Mammary epithelial cell (primary cell): ENCODE results near the gene UBE2E3.

Experiments
- EZH2 ChIP-seq: IDR thresholded peaks from 2 replicates; pipeline ENCODE4 v1.6.1; 2012; ENCODE audit warnings: low read length, inconsistent platforms, borderline replicate concordance
- TF ChIP-seq, protein P1 (sequence below), 2 donors: IDR thresholded peaks in 1 of 2; conservative IDR thresholded peaks in 1 of 2; 2 replicates each; pipeline ENCODE4 v1.5.1; 2011 to 2012; ENCODE audit warnings: inconsistent platforms in 2 of 2, low read length in 2 of 2, mild to moderate bottlenecking in 2 of 2, control low read depth in 1 of 2, low read depth in 1 of 2; ENCODE audit not compliant: insufficient read depth in 1 of 2; ENCODE audit errors: extremely low read depth in 1 of 2

DNA sequence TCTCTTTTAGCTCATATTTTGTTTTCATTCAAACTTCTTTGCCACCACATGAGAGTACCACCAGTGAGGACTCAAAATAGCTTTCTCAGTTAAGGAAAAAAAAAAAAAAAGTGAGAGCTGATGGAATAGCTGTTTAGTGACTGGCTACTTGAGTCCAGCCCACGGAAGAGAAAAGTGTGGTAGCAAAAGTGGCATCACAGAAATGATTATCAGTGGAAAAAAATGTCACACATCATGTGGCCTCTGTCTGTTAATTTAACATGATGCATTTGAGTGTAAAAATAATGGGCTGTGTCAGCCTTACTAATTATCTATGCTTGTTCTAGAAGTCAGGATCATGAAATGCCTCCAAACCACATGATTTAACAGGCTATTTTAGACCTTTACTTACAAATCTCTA lies 132.5 kb downstream of the UBE2E3 start:
- TF ChIP-seq EZH2, result no peak
- TF ChIP-seq, protein P1, sequence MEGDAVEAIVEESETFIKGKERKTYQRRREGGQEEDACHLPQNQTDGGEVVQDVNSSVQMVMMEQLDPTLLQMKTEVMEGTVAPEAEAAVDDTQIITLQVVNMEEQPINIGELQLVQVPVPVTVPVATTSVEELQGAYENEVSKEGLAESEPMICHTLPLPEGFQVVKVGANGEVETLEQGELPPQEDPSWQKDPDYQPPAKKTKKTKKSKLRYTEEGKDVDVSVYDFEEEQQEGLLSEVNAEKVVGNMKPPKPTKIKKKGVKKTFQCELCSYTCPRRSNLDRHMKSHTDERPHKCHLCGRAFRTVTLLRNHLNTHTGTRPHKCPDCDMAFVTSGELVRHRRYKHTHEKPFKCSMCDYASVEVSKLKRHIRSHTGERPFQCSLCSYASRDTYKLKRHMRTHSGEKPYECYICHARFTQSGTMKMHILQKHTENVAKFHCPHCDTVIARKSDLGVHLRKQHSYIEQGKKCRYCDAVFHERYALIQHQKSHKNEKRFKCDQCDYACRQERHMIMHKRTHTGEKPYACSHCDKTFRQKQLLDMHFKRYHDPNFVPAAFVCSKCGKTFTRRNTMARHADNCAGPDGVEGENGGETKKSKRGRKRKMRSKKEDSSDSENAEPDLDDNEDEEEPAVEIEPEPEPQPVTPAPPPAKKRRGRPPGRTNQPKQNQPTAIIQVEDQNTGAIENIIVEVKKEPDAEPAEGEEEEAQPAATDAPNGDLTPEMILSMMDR (conservative IDR thresholded peaks at IDR 0.05 in 1 of 2, IDR thresholded peaks at IDR 0.05 in 1 of 2; ENCODE audit: extremely low read depth in 1 of 2, insufficient read depth in 1 of 2, low read depth in 1 of 2, low read length in 2 of 2), result no peak
